Tibial nerve (tissue), 4 donors: ENCODE results near the gene TNIP2. TPM values are rescaled to one million over a fixed set of nuclear protein-coding genes. Genes with fewer than 3 reads are reported as not detected.

ENCODE experiments used
- DNase-seq, 2 donors: peaks; one replicate each; pipeline ENCODE4 v3.0.0-alpha.2; 2019; ENCODE audit warnings: low spot score in 2 of 2
- H3K27ac ChIP-seq, 4 donors: fragments of 200-600 bp; sonication (generic) in 3 of 4; one replicate each; pipeline ENCODE4 v1.5.1; 2017 to 2019; ENCODE audit warnings: mild to moderate bottlenecking in 1 of 4
- H3K27me3 ChIP-seq, 2 donors: fragments of 200-600 bp; sonication (generic) in 1 of 2; one replicate each; pipeline versions ENCODE4 v1.5.1 to v1.6.0; 2017 to 2019
- H3K36me3 ChIP-seq, 3 donors: fragments of 200-600 bp; sonication (generic); one replicate each; pipeline ENCODE4 v1.5.1; 2018 to 2019
- H3K4me1 ChIP-seq, 4 donors: fragments of 200-600 bp; sonication (generic) in 3 of 4; one replicate each; pipeline ENCODE4 v1.5.1; 2017 to 2019
- H3K4me3 ChIP-seq, 4 donors: fragments of 200-600 bp; sonication (generic) in 3 of 4; one replicate each; pipeline ENCODE4 v1.5.1; 2017 to 2019; ENCODE audit warnings: mild to moderate bottlenecking in 1 of 4, moderate library complexity in 1 of 4
- H3K9me3 ChIP-seq, 4 donors: fragments of 200-600 bp; sonication (generic) in 3 of 4; one replicate each; pipeline ENCODE4 v1.5.1; 2017 to 2019
- EP300 ChIP-seq, 2 donors: sonication (generic); formaldehyde crosslinking; IDR thresholded peaks; one replicate each; pipeline ENCODE4 v1.6.1; 2017; ENCODE audit warnings: antibody characterized with exemption in 2 of 2, mild to moderate bottlenecking in 1 of 2
- POLR2A ChIP-seq, 2 donors: fragments of 450-650 bp; IDR thresholded peaks; one replicate each; pipeline ENCODE4 v1.6.1; 2017; ENCODE audit warnings: antibody characterized with exemption in 2 of 2, mild to moderate bottlenecking in 2 of 2, moderate library complexity in 2 of 2
- WGBS, 2 donors: methylation state at CpG; one replicate each; pipeline ENCODE4 v1.1.5; 2018; 5-methylcytosine and 5-hydroxymethylcytosine counted together
- total RNA-seq, 4 donors: library from RNA; depleted of rRNA; stranded (reverse); fragments of >200 nt; gene quantifications; one replicate each; pipeline ENCODE4 v1.1.0, GENCODE V29; 2016
- TF ChIP-seq, protein P1 (sequence below), 5 experiments: fragments of 200-600 bp in 3 of 5; fragments of 450-650 bp in 2 of 5; sonication (generic) in 3 of 5; IDR thresholded peaks; one replicate each; pipeline ENCODE4 v1.5.1; 2016 to 2019; ENCODE audit warnings: antibody characterized with exemption in 5 of 5, mild to moderate bottlenecking in 3 of 5, moderate library complexity in 2 of 5

Gene TNIP2
- total RNA-seq, 4 donors from 2014 or later, result 78.3 to 110 (median 89.3) TPM

DNA sequence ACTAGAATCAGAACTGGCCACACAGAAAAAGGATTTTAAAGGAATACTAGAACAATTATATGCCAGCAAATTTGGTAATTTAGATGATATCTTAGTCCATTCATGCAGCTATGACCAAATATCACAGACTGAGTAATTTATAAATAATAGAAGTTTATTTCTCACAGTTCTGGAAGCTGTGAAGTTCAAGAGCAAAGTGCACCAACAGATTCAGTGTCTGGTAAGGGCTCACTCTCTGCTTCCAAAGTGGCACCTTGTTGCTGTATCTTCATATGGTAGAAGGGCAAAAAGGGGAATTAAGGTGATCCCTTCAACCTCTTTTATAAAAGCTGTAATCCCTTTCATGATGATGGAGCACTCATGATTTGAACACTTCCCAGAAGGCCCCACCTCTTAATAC is 20.3 kb downstream of the TNIP2 start:
- Histone ChIP-seq H3K9me3 (peaks cover 0 to 14% (median 3%) of the 10 kb centered on the region in 4 donors), H3K27me3 (no peaks in the 10 kb centered on the region), H3K4me1 (peaks cover 0 to 8% (median 0%) of the 10 kb centered on the region in 4 donors), H3K27ac (no peak overlapping the region), H3K36me3 (peaks cover 0 to 52% (median 16%) of the 10 kb centered on the region in 3 donors), H3K4me3 (no peak overlapping the region)
- no peak for DNase-seq
- TF ChIP-seq POLR2A (IDR thresholded peaks at IDR 0.05), result no peak
- TF ChIP-seq EP300 (IDR thresholded peaks at IDR 0.05), result no peak
- TF ChIP-seq, protein P1, sequence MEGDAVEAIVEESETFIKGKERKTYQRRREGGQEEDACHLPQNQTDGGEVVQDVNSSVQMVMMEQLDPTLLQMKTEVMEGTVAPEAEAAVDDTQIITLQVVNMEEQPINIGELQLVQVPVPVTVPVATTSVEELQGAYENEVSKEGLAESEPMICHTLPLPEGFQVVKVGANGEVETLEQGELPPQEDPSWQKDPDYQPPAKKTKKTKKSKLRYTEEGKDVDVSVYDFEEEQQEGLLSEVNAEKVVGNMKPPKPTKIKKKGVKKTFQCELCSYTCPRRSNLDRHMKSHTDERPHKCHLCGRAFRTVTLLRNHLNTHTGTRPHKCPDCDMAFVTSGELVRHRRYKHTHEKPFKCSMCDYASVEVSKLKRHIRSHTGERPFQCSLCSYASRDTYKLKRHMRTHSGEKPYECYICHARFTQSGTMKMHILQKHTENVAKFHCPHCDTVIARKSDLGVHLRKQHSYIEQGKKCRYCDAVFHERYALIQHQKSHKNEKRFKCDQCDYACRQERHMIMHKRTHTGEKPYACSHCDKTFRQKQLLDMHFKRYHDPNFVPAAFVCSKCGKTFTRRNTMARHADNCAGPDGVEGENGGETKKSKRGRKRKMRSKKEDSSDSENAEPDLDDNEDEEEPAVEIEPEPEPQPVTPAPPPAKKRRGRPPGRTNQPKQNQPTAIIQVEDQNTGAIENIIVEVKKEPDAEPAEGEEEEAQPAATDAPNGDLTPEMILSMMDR (IDR thresholded peaks at IDR 0.05), result no peak

DNA sequence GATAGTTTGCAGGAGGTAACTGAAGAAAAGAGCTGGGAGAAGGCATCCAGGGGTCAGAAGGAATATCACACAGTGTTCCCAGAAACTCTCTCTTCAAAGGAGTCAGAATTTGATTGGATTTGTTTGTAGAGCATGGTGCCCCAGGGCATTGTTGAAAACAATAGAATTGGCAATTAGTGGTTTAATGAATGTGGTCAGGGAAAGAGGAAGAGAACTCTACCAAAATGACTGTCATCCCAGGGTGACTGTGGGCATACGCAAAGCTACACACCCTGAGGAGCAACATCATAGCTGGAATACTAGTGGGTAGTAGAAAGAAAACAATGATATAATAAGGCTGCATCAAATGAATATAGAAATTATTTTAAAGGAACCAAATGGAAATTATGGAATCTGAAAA is 21.5 kb downstream of the TNIP2 start:
- Histone ChIP-seq H3K36me3 (peaks cover 0 to 54% (median 19%) of the 10 kb centered on the region in 3 donors), H3K4me3 (no peak overlapping the region), H3K27ac (no peak overlapping the region), H3K4me1 (peaks cover 0 to 8% (median 0%) of the 10 kb centered on the region in 4 donors), H3K27me3 (no peaks in the 10 kb centered on the region), H3K9me3 (peaks cover 0 to 14% (median 3%) of the 10 kb centered on the region in 4 donors)
- TF ChIP-seq, protein P1 (IDR thresholded peaks at IDR 0.05), result no peak
- no peak for TF ChIP-seq POLR2A (IDR thresholded peaks at IDR 0.05)
- TF ChIP-seq EP300 (IDR thresholded peaks at IDR 0.05), result no peak
- no peak for DNase-seq
- WGBS, 2 donors, result 75 to 82% methylated on average over 1 of the region's 1 CpG

DNA sequence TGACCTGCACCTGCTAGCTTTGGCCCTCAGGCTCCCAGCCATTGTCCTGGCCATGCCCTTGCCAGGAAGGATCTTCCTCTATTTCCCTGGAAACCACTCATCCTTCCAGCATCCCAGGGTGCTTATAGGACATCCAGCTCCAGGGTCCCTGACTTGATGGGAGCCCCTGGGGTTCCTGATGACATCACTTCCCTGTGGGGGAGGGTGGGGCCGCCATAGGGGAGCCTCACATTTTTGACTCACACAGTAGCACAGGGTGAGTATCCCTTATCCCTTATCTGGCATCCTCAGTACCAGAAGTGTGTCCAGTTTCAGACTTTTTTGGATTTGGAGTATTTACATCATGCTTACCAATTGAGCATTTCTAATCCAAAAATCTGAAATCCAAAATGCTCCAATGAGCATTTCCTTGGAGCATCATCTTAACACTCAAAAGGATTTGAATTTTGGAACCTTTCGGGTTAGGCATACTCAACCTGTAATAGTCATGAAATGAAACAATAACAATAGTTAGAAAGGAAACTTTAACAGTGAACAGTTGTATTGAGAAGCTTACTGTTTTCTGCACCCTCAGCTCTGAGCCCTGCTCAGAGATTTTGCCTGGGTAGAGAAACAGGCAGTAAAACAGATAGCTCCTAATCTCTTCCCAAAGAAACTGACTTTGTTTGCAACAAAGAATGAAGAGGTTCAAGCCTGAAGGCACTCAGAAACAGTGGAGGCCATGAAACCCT is 22.1 kb downstream of the TNIP2 start:
- DNase-seq, result no peak

DNA sequence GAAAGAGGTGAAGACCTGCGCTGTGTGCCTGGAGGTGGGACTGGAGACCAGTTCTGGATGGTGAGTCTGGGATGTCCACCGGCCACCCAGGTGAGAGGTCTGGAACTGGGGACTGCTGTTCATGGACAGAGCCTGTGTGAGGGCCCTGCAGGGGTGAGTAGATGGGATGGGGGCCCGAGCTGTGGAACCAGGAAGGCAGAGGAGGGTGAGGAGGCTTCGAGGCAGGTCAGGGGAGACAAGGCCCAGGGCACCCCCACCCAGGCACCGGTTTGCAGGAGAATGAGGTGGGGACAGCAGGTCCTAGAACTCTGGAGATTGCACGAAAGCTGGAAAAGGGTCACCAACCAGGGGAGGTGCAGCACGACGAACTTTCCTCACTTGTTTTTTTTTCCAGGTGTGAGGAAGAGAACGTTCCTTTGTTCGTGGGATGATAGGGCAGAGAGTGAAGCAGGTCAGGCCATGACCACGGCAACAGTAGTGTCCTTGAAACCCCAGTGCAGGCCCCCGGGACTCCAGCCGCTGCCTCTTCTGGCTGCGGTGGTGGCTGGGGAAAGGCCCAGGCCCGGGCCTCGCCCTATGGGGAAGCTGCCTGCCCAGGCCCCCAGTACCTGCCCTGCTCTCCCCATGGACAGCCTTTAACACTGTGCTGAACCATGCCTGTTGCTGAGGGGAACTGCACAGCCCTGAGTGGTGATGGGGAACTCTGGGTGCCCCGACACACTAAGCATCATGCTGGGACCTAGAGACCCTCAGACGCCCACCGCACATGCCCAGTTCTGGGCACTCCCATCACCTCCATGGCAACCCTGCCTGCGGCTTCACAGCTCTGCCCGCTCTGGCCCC is 22.9 kb downstream of the TNIP2 start:
- Histone ChIP-seq H3K4me3 (no peak overlapping the region), H3K36me3 (peaks cover 0 to 60% (median 26%) of the 10 kb centered on the region in 3 donors), H3K27me3 (no peaks in the 10 kb centered on the region), H3K9me3 (peaks cover 0 to 14% (median 3%) of the 10 kb centered on the region in 4 donors), H3K27ac (no peak overlapping the region), H3K4me1 (peaks cover 0 to 8% (median 0%) of the 10 kb centered on the region in 4 donors)
- TF ChIP-seq POLR2A (IDR thresholded peaks at IDR 0.05) (no peak), EP300 (IDR thresholded peaks at IDR 0.05) (no peak)
- TF ChIP-seq, protein P1 (IDR thresholded peaks at IDR 0.05), result no peak
- no peak for DNase-seq
- 86 to 89% methylated on average over 20 to 21 of the region's 21 CpGs for WGBS, 2 donors

More for the DNA sequence above, 22.1 kb downstream of the TNIP2 start:
- peaks cover 0 to 14% (median 3%) of the 10 kb centered on the region in 4 donors for H3K9me3 ChIP-seq
- H3K4me3 ChIP-seq, result no peak overlapping the region
- H3K4me1 ChIP-seq, result peaks cover 0 to 8% (median 0%) of the 10 kb centered on the region in 4 donors
- no peak overlapping the region for H3K27ac ChIP-seq
- TF ChIP-seq EP300 (IDR thresholded peaks at IDR 0.05), result no peak
- TF ChIP-seq, protein P1 (IDR thresholded peaks at IDR 0.05), result no peak
- TF ChIP-seq POLR2A (IDR thresholded peaks at IDR 0.05), result no peak
- H3K27me3 ChIP-seq, result no peaks in the 10 kb centered on the region
- 84 to 88% methylated on average over 2 of the region's 2 CpGs for WGBS, 2 donors
- peaks cover 0 to 58% (median 25%) of the 10 kb centered on the region in 3 donors for H3K36me3 ChIP-seq
